AG09309 (cell line): ENCODE data around the gene ADARB1.

ENCODE experiments used
- DNase-seq: peaks from one replicate; pipeline ENCODE4 v3.0.0-alpha.2; 2010; ENCODE audit warnings: low read depth
- H3K4me3 ChIP-seq: 2 replicates; pipeline ENCODE4 v1.5.1; 2011; ENCODE audit warnings: mild to moderate bottlenecking, low read depth, low read length, moderate library complexity; ENCODE audit not compliant: control insufficient read depth
- CTCF ChIP-seq: IDR thresholded peaks from 2 replicates; pipeline ENCODE4 v1.5.1; 2011; ENCODE audit warnings: mild to moderate bottlenecking, low read depth, low read length, inconsistent platforms; ENCODE audit not compliant: insufficient read depth, control insufficient read depth; ENCODE audit errors: missing control alignments

ADARB1 gene

GRCh38 chr21:45091550-45092322 is 17.4 kb downstream of the ADARB1 start:
- no peak for TF ChIP-seq CTCF
- no peak for DNase-seq
- no peak overlapping the region for H3K4me3 ChIP-seq

- DNase-seq, result no peak
- H3K4me3 ChIP-seq, result no peak overlapping the region
- no peak for TF ChIP-seq CTCF
Measured at GRCh38 chr21:45093035-45093532, 18.7 kb downstream of the ADARB1 start.

DNA sequence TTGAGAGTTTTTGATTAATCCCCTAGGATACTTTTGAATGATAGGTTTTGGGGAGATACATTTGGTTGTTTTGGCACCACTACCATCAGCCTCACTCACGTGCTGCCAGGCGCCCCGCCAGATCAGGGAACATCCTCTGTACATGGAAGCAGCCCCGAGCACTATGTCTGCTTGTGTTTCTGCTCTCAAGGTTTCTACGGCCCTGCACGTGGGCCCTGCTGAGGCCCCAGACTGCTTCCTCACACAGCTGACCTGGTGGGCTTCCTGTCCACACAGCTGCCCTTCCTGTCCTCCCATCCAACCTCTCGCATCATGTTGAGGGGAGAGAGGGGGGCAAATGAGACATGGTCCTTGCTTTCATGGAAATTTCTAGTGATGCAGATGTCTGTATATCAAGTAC is 20.0 kb downstream of the ADARB1 start:
- H3K4me3 ChIP-seq, result no peak overlapping the region
- no peak for TF ChIP-seq CTCF
- DNase-seq, result no peak

GRCh38 chr21:45095505-45095904 is 21.1 kb downstream of the ADARB1 start:
- no peak overlapping the region for H3K4me3 ChIP-seq
- no peak for TF ChIP-seq CTCF
- DNase-seq, result no peak

DNA sequence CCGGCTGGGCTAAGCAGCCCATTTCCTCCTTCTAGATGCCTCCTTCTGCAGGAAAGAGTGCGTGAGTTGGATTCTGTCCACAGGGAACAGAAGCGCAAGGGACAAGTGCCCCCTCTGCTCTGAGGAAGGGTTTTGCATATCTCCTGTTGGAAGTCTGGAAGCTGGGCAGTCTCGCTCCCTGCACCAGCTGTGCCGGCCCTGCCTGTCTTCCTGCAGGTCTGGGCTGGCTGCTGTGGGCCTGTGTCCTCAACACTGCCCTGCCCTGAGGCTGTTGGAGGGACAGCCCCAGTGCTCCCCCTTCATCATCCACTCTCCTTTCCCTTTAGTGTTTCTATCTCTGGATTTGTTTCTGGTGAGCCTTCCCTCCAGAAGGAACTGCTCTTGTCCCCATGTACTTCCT is 21.8 kb downstream of the ADARB1 start:
- H3K4me3 ChIP-seq, result no peak overlapping the region
- no peak for TF ChIP-seq CTCF
- DNase-seq, result no peak

GRCh38 chr21:45097827-45098387 is 23.5 kb downstream of the ADARB1 start:
- H3K4me3 ChIP-seq, result no peak overlapping the region
- no peak for DNase-seq
- no peak for TF ChIP-seq CTCF
